Liver (tissue), 9 donors: ENCODE measurements around the gene ZNF398. TPM values are rescaled to one million over a fixed set of nuclear protein-coding genes. Genes with fewer than 3 reads are reported as not detected.

ENCODE experiments used
- DNase-seq: peaks from one replicate; pipeline ENCODE4 v3.0.0-alpha.2; 2017; ENCODE audit warnings: low spot score
- H3K27ac ChIP-seq, 2 donors: one replicate each; pipeline ENCODE4 v1.7.0; 2013; ENCODE audit warnings: inconsistent platforms in 2 of 2, low read length in 2 of 2, control low read depth in 1 of 2, low read depth in 1 of 2, mild to moderate bottlenecking in 1 of 2
- H3K27me3 ChIP-seq, 4 donors: one replicate each; pipeline versions ENCODE4 v1.6.1 to v1.7.0; 2013; ENCODE audit warnings: low read length in 3 of 4, inconsistent platforms in 1 of 4, mild to moderate bottlenecking in 1 of 4, moderate library complexity in 1 of 4; ENCODE audit not compliant: control insufficient read depth in 4 of 4, insufficient read depth in 4 of 4
- H3K36me3 ChIP-seq, 4 donors: one replicate each; pipeline versions ENCODE4 v1.6.1 to v1.7.0; 2013; ENCODE audit warnings: low read length in 3 of 4, mild to moderate bottlenecking in 3 of 4, low read depth in 1 of 4, moderate library complexity in 1 of 4; ENCODE audit not compliant: control insufficient read depth in 4 of 4, insufficient read depth in 3 of 4
- H3K4me1 ChIP-seq, 4 donors: one replicate each; pipeline versions ENCODE4 v1.6.1 to v1.7.0; 2013; ENCODE audit warnings: low read length in 3 of 4, mild to moderate bottlenecking in 3 of 4, moderate library complexity in 1 of 4; ENCODE audit not compliant: control insufficient read depth in 4 of 4, insufficient read depth in 4 of 4
- H3K4me3 ChIP-seq, 3 donors: one replicate each; pipeline versions ENCODE4 v1.6.1 to v1.7.0; 2013; ENCODE audit warnings: low read length in 3 of 3, control low read depth in 1 of 3, low read depth in 1 of 3, mild to moderate bottlenecking in 1 of 3
- H3K9ac ChIP-seq, 2 donors: one replicate each; pipeline ENCODE4 v1.7.0; 2013; ENCODE audit warnings: low read length in 2 of 2, mild to moderate bottlenecking in 2 of 2, moderate library complexity in 2 of 2, control low read depth in 1 of 2, low read depth in 1 of 2
- H3K9me3 ChIP-seq, 4 donors: one replicate each; pipeline versions ENCODE4 v1.6.1 to v1.7.0; 2013; ENCODE audit warnings: low read length in 3 of 4; ENCODE audit not compliant: control insufficient read depth in 4 of 4
- EGR1 ChIP-seq, 2 donors: IDR thresholded peaks; 2 replicates each; pipeline ENCODE4 v1.6.1; 2016 to 2018; ENCODE audit warnings: antibody characterized with exemption in 2 of 2, low read depth in 2 of 2
- FOXA1 ChIP-seq: IDR thresholded peaks from 2 replicates; pipeline ENCODE4 v1.6.1; 2016; ENCODE audit warnings: antibody characterized with exemption
- FOXA2 ChIP-seq: IDR thresholded peaks from 2 replicates; pipeline ENCODE4 v1.6.1; 2016; ENCODE audit warnings: antibody characterized with exemption
- GABPA ChIP-seq, 2 donors: IDR thresholded peaks in 1 of 2; conservative IDR thresholded peaks in 1 of 2; 2 replicates each; pipeline ENCODE4 v1.6.1; 2016; ENCODE audit warnings: antibody characterized with exemption in 2 of 2, mild to moderate bottlenecking in 1 of 2, moderate library complexity in 1 of 2
- HNF4A ChIP-seq, 2 donors: conservative IDR thresholded peaks; 2 replicates each; pipeline ENCODE4 v1.6.1; 2016; ENCODE audit warnings: antibody characterized with exemption in 2 of 2, mild to moderate bottlenecking in 2 of 2
- HNF4G ChIP-seq: IDR thresholded peaks from 2 replicates; pipeline ENCODE4 v1.6.1; 2016; ENCODE audit warnings: antibody characterized with exemption
- JUND ChIP-seq, 2 donors: IDR thresholded peaks; 2 replicates each; pipeline ENCODE4 v1.6.1; 2016; ENCODE audit warnings: antibody characterized with exemption in 2 of 2
- NR2F2 ChIP-seq: IDR thresholded peaks from 2 replicates; pipeline ENCODE4 v1.6.1; 2016; ENCODE audit warnings: antibody characterized with exemption
- RAD21 ChIP-seq, 2 donors: IDR thresholded peaks; 2 replicates each; pipeline ENCODE4 v1.6.1; 2016; ENCODE audit warnings: antibody characterized with exemption in 2 of 2, mild to moderate bottlenecking in 2 of 2
- RXRA ChIP-seq, 2 donors: IDR thresholded peaks; 2 replicates each; pipeline ENCODE4 v1.6.1; 2017 to 2018; ENCODE audit warnings: antibody characterized with exemption in 2 of 2, mild to moderate bottlenecking in 1 of 2
- SP1 ChIP-seq: IDR thresholded peaks from 2 replicates; pipeline ENCODE4 v1.6.1; 2018; ENCODE audit warnings: antibody characterized with exemption, mild to moderate bottlenecking
- TAF1 ChIP-seq: conservative IDR thresholded peaks from 2 replicates; pipeline ENCODE4 v1.6.1; 2016; ENCODE audit warnings: antibody characterized with exemption, mild to moderate bottlenecking
- YY1 ChIP-seq: IDR thresholded peaks from 2 replicates; pipeline ENCODE4 v1.6.1; 2016; ENCODE audit warnings: antibody characterized with exemption, mild to moderate bottlenecking
- whole genome bisulfite sequencing: extraction: QIAGEN DNeasy Blood & Tissue Kit; methylation state at CpG from one replicate; pipeline ENCODE4 v1.1.7; 2013; 5-methylcytosine and 5-hydroxymethylcytosine counted together
- polyA plus RNA-seq, 2 donors: library from polyadenylated mRNA; stranded (reverse) in 1 of 2; unstranded in 1 of 2; fragments of 200-250 nt in 1 of 2; fragments of >200 nt in 1 of 2; fragmentation: Nextera tagmentation in 1 of 2; extraction: Ambion mirVana in 1 of 2; gene quantifications; one replicate each; pipeline versions ENCODE4 v1.2.1 to v1.2.3, GENCODE V29; 2013 to 2015
- total RNA-seq, 2 donors: library from RNA; depleted of rRNA; stranded (reverse); fragments of >200 nt; gene quantifications; one replicate each; pipeline ENCODE4 v1.2.3, GENCODE V29; 2014
- TF ChIP-seq, protein P1 (sequence below): IDR thresholded peaks from 2 replicates; pipeline ENCODE4 v1.6.1; 2016; ENCODE audit warnings: antibody characterized with exemption
- TF ChIP-seq, protein P2 (sequence below): fragments of 150-350 bp; IDR thresholded peaks from 2 replicates; pipeline ENCODE4 v1.5.1; 2017; ENCODE audit warnings: improper control_type of control experiment, low read depth, low read length; ENCODE audit not compliant: missing input control
- TF ChIP-seq, protein P3 (sequence below): IDR thresholded peaks from 2 replicates; pipeline ENCODE4 v1.6.1; 2016; ENCODE audit warnings: antibody characterized with exemption
- TF ChIP-seq, protein P4 (sequence below): IDR thresholded peaks from 2 replicates; pipeline ENCODE4 v1.6.1; 2016; ENCODE audit warnings: antibody characterized with exemption
- TF ChIP-seq, protein P5 (sequence below): IDR thresholded peaks from 2 replicates; pipeline ENCODE4 v1.6.1; 2016; ENCODE audit warnings: antibody characterized with exemption, mild to moderate bottlenecking
- donor health status: healthy.
- donor health status: healthy.
- donor health status: healthy.
- donor health status: healthy.
- donor health status: healthy.

ZNF398 gene
- total and polyA plus RNA-seq, 4 donors: 1.5 to 7.8 (median 4.5) TPM

DNA sequence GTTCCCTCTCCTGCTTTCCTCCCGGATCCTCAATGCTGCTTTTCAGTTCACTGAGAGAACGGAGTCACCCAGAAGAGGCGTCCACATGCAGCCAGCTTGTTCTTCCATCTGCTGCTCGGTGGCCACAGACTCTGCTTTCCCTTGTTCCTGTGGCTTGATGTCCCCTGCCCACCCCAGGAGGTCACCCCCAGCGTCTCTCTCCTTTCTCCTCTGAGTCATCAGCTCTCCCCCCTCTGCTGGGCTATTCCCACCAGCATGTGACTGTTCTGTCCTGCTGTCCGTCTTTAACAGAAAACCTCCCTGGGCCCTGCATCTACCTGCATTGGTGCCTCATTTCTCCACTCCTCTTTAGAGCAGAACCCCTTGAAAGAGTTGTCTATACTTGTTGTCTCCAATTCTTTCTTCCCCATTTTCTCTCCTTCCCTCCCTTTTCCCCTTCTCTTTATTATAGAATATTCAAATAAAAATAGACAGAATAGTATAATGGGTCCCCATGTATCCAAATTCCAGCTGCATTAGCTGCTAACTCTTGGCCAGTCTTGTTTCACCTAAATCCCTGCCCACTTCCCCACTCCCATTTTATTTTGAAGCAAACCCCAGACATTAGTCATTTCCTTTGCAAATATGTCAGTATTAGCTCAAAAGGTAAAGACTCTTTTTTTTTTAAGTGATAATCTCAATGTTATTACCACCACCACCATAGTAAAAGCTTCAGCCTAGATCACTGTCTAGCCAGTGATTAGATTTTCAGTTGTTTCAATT, 52.2 kb downstream of the ZNF398 start:
- H3K4me1 ChIP-seq: peaks cover 7 to 20% (median 17%) of the 10 kb centered on the region in 4 donors
- H3K36me3 ChIP-seq: peaks cover 19 to 48% (median 42%) of the 10 kb centered on the region in 4 donors
- no peak overlapping the region for H3K9ac ChIP-seq
- TF ChIP-seq HNF4G (no peak), HNF4A (conservative IDR thresholded peaks at IDR 0.05) (no peak), FOXA2 (no peak), RXRA (IDR thresholded peaks at IDR 0.05) (no peak), FOXA1 (no peak), JUND (IDR thresholded peaks at IDR 0.05) (no peak), GABPA (IDR thresholded peaks at IDR 0.05 in 1 of 2, conservative IDR thresholded peaks at IDR 0.05 in 1 of 2) (no peak), TAF1 (no peak), RAD21 (IDR thresholded peaks at IDR 0.05) (no peak), EGR1 (IDR thresholded peaks at IDR 0.05; ENCODE audit: low read depth in 2 of 2) (no peak), SP1 (no peak), NR2F2 (no peak)
- TF ChIP-seq, protein P1, sequence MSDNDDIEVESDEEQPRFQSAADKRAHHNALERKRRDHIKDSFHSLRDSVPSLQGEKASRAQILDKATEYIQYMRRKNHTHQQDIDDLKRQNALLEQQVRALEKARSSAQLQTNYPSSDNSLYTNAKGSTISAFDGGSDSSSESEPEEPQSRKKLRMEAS: no peak
- TF ChIP-seq, protein P2, sequence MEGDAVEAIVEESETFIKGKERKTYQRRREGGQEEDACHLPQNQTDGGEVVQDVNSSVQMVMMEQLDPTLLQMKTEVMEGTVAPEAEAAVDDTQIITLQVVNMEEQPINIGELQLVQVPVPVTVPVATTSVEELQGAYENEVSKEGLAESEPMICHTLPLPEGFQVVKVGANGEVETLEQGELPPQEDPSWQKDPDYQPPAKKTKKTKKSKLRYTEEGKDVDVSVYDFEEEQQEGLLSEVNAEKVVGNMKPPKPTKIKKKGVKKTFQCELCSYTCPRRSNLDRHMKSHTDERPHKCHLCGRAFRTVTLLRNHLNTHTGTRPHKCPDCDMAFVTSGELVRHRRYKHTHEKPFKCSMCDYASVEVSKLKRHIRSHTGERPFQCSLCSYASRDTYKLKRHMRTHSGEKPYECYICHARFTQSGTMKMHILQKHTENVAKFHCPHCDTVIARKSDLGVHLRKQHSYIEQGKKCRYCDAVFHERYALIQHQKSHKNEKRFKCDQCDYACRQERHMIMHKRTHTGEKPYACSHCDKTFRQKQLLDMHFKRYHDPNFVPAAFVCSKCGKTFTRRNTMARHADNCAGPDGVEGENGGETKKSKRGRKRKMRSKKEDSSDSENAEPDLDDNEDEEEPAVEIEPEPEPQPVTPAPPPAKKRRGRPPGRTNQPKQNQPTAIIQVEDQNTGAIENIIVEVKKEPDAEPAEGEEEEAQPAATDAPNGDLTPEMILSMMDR: no peak
- TF ChIP-seq, protein P3, sequence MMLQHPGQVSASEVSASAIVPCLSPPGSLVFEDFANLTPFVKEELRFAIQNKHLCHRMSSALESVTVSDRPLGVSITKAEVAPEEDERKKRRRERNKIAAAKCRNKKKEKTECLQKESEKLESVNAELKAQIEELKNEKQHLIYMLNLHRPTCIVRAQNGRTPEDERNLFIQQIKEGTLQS: no peak
- TF ChIP-seq, protein P4, sequence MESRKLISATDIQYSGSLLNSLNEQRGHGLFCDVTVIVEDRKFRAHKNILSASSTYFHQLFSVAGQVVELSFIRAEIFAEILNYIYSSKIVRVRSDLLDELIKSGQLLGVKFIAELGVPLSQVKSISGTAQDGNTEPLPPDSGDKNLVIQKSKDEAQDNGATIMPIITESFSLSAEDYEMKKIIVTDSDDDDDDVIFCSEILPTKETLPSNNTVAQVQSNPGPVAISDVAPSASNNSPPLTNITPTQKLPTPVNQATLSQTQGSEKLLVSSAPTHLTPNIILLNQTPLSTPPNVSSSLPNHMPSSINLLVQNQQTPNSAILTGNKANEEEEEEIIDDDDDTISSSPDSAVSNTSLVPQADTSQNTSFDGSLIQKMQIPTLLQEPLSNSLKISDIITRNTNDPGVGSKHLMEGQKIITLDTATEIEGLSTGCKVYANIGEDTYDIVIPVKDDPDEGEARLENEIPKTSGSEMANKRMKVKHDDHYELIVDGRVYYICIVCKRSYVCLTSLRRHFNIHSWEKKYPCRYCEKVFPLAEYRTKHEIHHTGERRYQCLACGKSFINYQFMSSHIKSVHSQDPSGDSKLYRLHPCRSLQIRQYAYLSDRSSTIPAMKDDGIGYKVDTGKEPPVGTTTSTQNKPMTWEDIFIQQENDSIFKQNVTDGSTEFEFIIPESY: no peak
- no peak for DNase-seq
- no peak overlapping the region for H3K4me3 ChIP-seq
- WGBS: 96% methylated on average over 6 of the region's 6 CpGs
- no peaks in the 10 kb centered on the region for H3K27me3 ChIP-seq
- no peak overlapping the region for H3K27ac ChIP-seq
- H3K9me3 ChIP-seq: no peaks in the 10 kb centered on the region

DNA sequence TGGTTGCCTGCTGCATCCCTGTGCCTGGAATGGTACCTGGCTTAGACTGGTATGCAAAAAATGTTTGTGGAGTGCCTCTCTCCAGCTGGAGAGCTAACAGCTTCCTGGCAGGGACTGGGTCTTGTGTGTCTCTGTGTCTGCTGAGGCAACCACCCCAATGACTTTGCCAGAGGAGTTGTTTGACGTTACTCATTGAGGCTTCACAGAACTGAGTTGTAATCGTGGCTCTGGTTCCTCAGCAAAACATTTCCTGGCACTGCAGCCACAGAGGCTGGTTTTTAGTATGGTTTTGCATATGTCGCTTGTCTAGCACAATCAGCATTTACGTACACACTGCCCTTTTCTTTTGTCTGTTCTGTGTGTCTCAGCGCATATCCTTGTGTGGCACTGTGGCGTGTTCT, 55.6 kb downstream of the ZNF398 start:
- no peak overlapping the region for H3K4me3 ChIP-seq
- TF ChIP-seq RAD21 (IDR thresholded peaks at IDR 0.05) (no peak), GABPA (IDR thresholded peaks at IDR 0.05 in 1 of 2, conservative IDR thresholded peaks at IDR 0.05 in 1 of 2) (no peak), YY1 (no peak), NR2F2 (no peak), EGR1 (IDR thresholded peaks at IDR 0.05; ENCODE audit: low read depth in 2 of 2) (no peak), FOXA2 (no peak), RXRA (IDR thresholded peaks at IDR 0.05) (no peak), JUND (IDR thresholded peaks at IDR 0.05) (no peak)
- TF ChIP-seq, protein P4: no peak
- TF ChIP-seq, protein P5, sequence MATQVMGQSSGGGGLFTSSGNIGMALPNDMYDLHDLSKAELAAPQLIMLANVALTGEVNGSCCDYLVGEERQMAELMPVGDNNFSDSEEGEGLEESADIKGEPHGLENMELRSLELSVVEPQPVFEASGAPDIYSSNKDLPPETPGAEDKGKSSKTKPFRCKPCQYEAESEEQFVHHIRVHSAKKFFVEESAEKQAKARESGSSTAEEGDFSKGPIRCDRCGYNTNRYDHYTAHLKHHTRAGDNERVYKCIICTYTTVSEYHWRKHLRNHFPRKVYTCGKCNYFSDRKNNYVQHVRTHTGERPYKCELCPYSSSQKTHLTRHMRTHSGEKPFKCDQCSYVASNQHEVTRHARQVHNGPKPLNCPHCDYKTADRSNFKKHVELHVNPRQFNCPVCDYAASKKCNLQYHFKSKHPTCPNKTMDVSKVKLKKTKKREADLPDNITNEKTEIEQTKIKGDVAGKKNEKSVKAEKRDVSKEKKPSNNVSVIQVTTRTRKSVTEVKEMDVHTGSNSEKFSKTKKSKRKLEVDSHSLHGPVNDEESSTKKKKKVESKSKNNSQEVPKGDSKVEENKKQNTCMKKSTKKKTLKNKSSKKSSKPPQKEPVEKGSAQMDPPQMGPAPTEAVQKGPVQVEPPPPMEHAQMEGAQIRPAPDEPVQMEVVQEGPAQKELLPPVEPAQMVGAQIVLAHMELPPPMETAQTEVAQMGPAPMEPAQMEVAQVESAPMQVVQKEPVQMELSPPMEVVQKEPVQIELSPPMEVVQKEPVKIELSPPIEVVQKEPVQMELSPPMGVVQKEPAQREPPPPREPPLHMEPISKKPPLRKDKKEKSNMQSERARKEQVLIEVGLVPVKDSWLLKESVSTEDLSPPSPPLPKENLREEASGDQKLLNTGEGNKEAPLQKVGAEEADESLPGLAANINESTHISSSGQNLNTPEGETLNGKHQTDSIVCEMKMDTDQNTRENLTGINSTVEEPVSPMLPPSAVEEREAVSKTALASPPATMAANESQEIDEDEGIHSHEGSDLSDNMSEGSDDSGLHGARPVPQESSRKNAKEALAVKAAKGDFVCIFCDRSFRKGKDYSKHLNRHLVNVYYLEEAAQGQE: no peak
- no peaks in the 10 kb centered on the region for H3K4me1 ChIP-seq
- H3K36me3 ChIP-seq: peaks cover 26 to 71% (median 54%) of the 10 kb centered on the region in 4 donors
- no peak for DNase-seq
- H3K9me3 ChIP-seq: no peaks in the 10 kb centered on the region
- no peak overlapping the region for H3K27ac ChIP-seq
- 92% methylated on average over 6 of the region's 6 CpGs for WGBS
- no peaks in the 10 kb centered on the region for H3K27me3 ChIP-seq
- H3K9ac ChIP-seq: no peak overlapping the region
